ENCODE measurements around the gene LGALSL. TPM values are rescaled to one million over a fixed set of nuclear protein-coding genes. Genes with fewer than 3 reads are reported as not detected.

The LGALSL gene
- total RNA-seq, 1 donor from 2014 or later, result 7.4 TPM

DNA sequence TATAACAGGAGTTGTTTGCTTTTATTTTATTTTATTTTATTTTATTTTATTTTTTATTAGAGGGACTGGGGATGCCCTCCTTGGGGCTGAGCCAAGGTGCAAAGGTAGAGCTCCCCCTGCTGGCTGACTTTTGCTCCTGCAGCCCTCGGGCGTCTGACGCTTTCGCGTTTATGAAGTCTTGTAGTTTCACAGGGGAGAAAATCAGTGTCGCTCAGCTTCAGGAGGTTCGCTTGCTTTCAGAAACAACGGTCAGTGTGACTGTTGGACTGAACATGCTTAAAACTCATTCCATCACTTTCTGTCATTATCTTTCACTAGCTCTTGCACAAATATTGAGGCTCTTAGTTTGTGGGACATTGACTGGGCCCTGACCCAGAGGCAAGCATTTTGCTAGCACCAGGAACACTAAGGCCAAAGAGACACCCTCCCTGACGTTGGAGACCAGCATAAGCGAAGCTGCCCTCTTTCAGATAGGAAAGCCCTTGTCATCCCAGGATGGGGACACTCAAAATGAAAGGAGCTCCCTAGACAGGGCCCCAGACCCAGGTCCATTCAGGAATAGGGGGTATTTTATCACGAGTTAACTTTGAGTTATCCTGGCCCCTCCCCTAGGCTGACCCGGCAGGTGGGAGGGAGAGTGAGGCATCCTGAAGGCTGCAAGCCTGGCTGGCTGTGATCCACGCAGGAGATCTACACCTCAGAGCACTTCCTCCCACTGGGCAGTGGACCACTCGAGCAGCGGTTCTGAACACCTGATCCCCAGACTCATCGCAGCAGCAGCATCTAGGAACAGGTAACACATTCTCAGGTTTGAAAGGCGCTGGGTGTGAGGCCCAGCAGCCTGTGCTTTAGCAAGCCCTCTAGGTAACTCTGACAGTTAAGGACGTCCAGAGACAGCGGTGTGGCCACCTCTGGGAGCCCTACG, 34.4 kb downstream of the LGALSL start:
- Mint-ChIP-seq H3K9me3 (ENCODE audit: unreplicated experiment) (no peaks in the 10 kb centered on the region), H3K4me3 (ENCODE audit: unreplicated experiment) (no peak overlapping the region), H3K27me3 (ENCODE audit: unreplicated experiment) (peaks cover 23% of the 10 kb centered on the region), H3K4me1 (ENCODE audit: unreplicated experiment) (peaks cover 16% of the 10 kb centered on the region), H3K27ac (ENCODE audit: unreplicated experiment) (no peak overlapping the region), H3K36me3 (ENCODE audit: unreplicated experiment) (no peaks in the 10 kb centered on the region)
- TF ChIP-seq, protein P1, sequence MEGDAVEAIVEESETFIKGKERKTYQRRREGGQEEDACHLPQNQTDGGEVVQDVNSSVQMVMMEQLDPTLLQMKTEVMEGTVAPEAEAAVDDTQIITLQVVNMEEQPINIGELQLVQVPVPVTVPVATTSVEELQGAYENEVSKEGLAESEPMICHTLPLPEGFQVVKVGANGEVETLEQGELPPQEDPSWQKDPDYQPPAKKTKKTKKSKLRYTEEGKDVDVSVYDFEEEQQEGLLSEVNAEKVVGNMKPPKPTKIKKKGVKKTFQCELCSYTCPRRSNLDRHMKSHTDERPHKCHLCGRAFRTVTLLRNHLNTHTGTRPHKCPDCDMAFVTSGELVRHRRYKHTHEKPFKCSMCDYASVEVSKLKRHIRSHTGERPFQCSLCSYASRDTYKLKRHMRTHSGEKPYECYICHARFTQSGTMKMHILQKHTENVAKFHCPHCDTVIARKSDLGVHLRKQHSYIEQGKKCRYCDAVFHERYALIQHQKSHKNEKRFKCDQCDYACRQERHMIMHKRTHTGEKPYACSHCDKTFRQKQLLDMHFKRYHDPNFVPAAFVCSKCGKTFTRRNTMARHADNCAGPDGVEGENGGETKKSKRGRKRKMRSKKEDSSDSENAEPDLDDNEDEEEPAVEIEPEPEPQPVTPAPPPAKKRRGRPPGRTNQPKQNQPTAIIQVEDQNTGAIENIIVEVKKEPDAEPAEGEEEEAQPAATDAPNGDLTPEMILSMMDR (IDR thresholded peaks at IDR 0.05), result peak; percentile 98
- peak; percentile 88 for DNase-seq (ENCODE audit: extremely low spot score, unreplicated experiment)

DNA sequence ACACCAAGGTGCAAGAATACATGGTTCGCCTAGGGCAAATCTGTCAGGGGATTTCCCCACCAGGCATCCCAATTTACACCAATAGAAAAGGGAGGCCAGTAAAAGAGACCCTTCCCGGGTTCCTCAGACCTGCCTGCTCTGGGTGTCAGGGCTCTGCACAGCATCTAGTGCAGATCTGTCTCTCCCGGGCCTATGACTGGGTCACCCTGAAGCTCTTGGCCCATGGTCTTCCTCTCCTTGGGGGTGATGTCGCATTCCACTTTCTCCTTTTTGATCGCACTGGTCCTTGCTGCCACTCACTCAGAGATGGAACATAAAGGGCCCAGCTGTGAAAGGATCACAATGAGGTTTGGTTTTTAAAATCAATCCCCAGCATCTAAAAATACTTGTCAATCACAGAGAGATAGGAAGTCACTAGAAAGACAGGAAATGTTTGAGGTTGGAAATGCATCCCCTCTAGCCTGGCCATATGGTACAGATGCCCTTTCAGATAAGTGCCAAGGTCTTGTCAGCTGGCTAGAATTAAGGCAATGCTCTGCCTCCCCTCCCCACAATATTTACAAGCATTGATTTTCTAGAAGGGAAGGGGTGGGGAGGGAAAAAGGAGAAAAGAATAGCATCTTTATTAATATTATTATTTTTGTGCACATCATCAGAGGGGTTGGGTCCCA, 35.3 kb downstream of the LGALSL start:
- DNase-seq (ENCODE audit: extremely low spot score, unreplicated experiment), result peak; percentile 54
- H3K4me1 Mint-ChIP-seq (ENCODE audit: unreplicated experiment), result peaks cover 18% of the 10 kb centered on the region
- H3K27me3 Mint-ChIP-seq (ENCODE audit: unreplicated experiment), result peaks cover 23% of the 10 kb centered on the region
- no peaks in the 10 kb centered on the region for H3K36me3 Mint-ChIP-seq (ENCODE audit: unreplicated experiment)
- H3K9me3 Mint-ChIP-seq (ENCODE audit: unreplicated experiment), result no peaks in the 10 kb centered on the region
- H3K27ac Mint-ChIP-seq (ENCODE audit: unreplicated experiment), result no peak overlapping the region
- TF ChIP-seq, protein P1 (IDR thresholded peaks at IDR 0.05), result no peak
- no peak overlapping the region for H3K4me3 Mint-ChIP-seq (ENCODE audit: unreplicated experiment)

DNA sequence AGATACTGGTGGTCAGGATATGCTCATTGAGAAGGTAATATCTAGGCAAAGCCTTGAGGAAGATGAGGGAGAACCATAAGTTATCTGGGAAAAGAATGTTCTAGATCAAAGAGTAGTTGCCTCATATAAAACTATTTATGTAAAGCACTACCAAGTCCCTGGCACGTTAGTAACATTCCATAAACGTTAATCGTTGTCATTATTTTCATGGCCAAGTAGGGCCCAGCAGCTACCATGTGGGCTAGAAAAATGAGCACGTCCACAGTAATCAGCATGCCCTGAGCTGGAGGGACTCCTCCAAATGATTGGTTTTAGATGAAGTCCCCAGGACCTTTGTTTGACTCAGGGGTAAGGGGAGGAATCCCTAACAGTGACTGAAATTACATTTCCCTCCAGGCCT, 37.5 kb downstream of the LGALSL start:
- Mint-ChIP-seq H3K27ac (ENCODE audit: unreplicated experiment) (no peak overlapping the region), H3K4me3 (ENCODE audit: unreplicated experiment) (no peak overlapping the region), H3K9me3 (ENCODE audit: unreplicated experiment) (no peaks in the 10 kb centered on the region), H3K27me3 (ENCODE audit: unreplicated experiment) (peaks cover 11% of the 10 kb centered on the region), H3K36me3 (ENCODE audit: unreplicated experiment) (no peaks in the 10 kb centered on the region), H3K4me1 (ENCODE audit: unreplicated experiment) (peaks cover 30% of the 10 kb centered on the region)
- DNase-seq (ENCODE audit: extremely low spot score, unreplicated experiment), result peak; percentile 10
- TF ChIP-seq, protein P1 (IDR thresholded peaks at IDR 0.05), result no peak

GRCh38 chr2:64492272-64492671, 38.3 kb downstream of the LGALSL start:
- Mint-ChIP-seq H3K27ac (ENCODE audit: unreplicated experiment) (no peak overlapping the region), H3K36me3 (ENCODE audit: unreplicated experiment) (no peaks in the 10 kb centered on the region), H3K4me1 (ENCODE audit: unreplicated experiment) (peaks cover 30% of the 10 kb centered on the region), H3K4me3 (ENCODE audit: unreplicated experiment) (no peak overlapping the region), H3K9me3 (ENCODE audit: unreplicated experiment) (no peaks in the 10 kb centered on the region), H3K27me3 (ENCODE audit: unreplicated experiment) (peaks cover 3% of the 10 kb centered on the region)
- DNase-seq (ENCODE audit: extremely low spot score, unreplicated experiment), result no peak
- TF ChIP-seq, protein P1 (IDR thresholded peaks at IDR 0.05), result no peak

DNA sequence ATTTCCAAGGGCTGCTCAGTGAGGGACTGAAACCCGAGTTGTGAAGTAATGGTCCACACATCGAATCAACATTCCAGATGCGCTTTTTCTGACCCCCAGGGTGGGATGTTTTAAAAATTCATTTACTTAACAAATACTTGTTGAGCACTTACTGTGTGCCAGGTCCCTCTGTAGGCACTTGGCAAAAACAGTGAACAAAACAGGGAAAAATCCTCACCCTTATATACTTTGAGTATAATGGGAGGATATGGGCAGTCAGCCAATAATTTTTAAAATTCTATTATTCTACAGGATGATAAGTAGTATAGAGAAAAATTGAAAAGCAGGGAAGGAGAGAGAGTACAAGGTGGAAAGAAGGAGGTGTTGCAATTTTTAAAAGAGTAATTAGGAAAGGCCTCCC, 38.9 kb downstream of the LGALSL start:
- peak; percentile 13 for DNase-seq (ENCODE audit: extremely low spot score, unreplicated experiment)
- Mint-ChIP-seq H3K27ac (ENCODE audit: unreplicated experiment) (no peak overlapping the region), H3K36me3 (ENCODE audit: unreplicated experiment) (no peaks in the 10 kb centered on the region), H3K4me3 (ENCODE audit: unreplicated experiment) (no peak overlapping the region), H3K4me1 (ENCODE audit: unreplicated experiment) (peaks cover 30% of the 10 kb centered on the region), H3K9me3 (ENCODE audit: unreplicated experiment) (no peaks in the 10 kb centered on the region), H3K27me3 (ENCODE audit: unreplicated experiment) (peaks cover 2% of the 10 kb centered on the region)
- TF ChIP-seq, protein P1 (IDR thresholded peaks at IDR 0.05), result no peak
